Neural progenitor cell (in vitro differentiated cells): ENCODE measurements around the gene CDK13.
"Not testable (repeated sequence)": the region's sequence is repeated elsewhere in the genome, so short reads cannot be mapped to it uniquely, and the experiment has no call there.

Experiments used
- CTCF ChIP-seq: fragments of 200-600 bp; sonication (generic); IDR thresholded peaks from 2 replicates; pipeline ENCODE4 v1.5.1; 2017; ENCODE audit warnings: antibody characterized with exemption, mild to moderate bottlenecking
- EZH2 ChIP-seq: fragments of 200-600 bp; sonication (generic); IDR thresholded peaks from 2 replicates; pipeline ENCODE4 v1.6.1; 2017; ENCODE audit warnings: antibody characterized with exemption, mild to moderate bottlenecking, moderate library complexity

GRCh38 chr7:40139891-40140290 lies 189.8 kb downstream of the CDK13 start:
- not testable (repeated sequence) for TF ChIP-seq CTCF, EZH2
